HCT116 (cell line): ENCODE data around the gene CORO2A. TPM values are rescaled to one million over a fixed set of nuclear protein-coding genes. Genes with fewer than 3 reads are reported as not detected.

Experiments
- ATAC-seq: fragments of 200-7000 bp; cut with Tn5 transposase; 2 replicates; pipeline ENCODE4 v1.9.1; 2020; ENCODE audit warnings: mild to moderate bottlenecking, moderate library complexity
- BruUV-seq: library from RNA; stranded (reverse); fragments of 400-500 nt; replicated peaks from 2 replicates; lab custom pipeline; 2021; lab: Mats Ljungman, UMichigan
- CTCF ChIA-PET: fragments of 300-600 bp; sonication (Branson Sonifier 250); formaldehyde crosslinking; loops from one replicate; lab custom pipeline; 2021; ENCODE audit warnings: antibody characterized with exemption; lab: Charles Lee
- POLR2A ChIA-PET: fragments of 300-600, 350-600 bp; sonication (Branson Sonifier 250); formaldehyde crosslinking; loops from one replicate; lab custom pipeline; 2021; ENCODE audit warnings: antibody characterized with exemption; lab: Charles Lee
- RAD21 ChIA-PET, 2 experiments: fragments of 300-600 bp; sonication (Branson Sonifier 250); formaldehyde crosslinking; loops; one replicate each; lab custom pipeline; 2023; ENCODE audit warnings: low total read pairs in 2 of 2; ENCODE audit not compliant: uncharacterized antibody in 2 of 2, unreplicated experiment in 2 of 2, low non-redundant PET in 1 of 2; lab: Charles Lee
- DNase-seq: peaks from one replicate; pipeline ENCODE4 v3.0.0-alpha.2; 2010; ENCODE audit warnings: low read depth, low spot score
- H2AFZ ChIP-seq: fragments of 200-600 bp; shearing (Covaris generic), sonication (generic); 2 replicates; pipeline ENCODE4 v1.6.1; 2017; ENCODE audit warnings: low read depth, mixed run types, mixed read lengths, antibody characterized with exemption, low read length; ENCODE audit not compliant: poor library complexity, severe bottlenecking
- H3K27ac ChIP-seq: 2 replicates; pipeline ENCODE4 v1.5.1; 2012; ENCODE audit warnings: low read depth, low read length
- H3K27me3 ChIP-seq: fragments of 200-600 bp; sonication (generic); 2 replicates; pipeline ENCODE4 v1.6.1; 2016; ENCODE audit warnings: mixed run types, low read length, mixed read lengths; ENCODE audit not compliant: insufficient read depth
- H3K36me3 ChIP-seq, 2 experiments: fragments of 200-500 bp in 1 of 2; fragments of 200-600 bp in 1 of 2; sonication (Bioruptor generic) in 1 of 2; sonication (generic) in 1 of 2; 2 replicates each; pipeline versions ENCODE4 v1.5.1 to v1.6.1; 2014 to 2016; ENCODE audit warnings: low read length in 2 of 2, inconsistent platforms in 1 of 2, mixed read lengths in 1 of 2, mixed run types in 1 of 2; ENCODE audit not compliant: insufficient read depth in 2 of 2, control insufficient read depth in 1 of 2
- H3K4me1 ChIP-seq, 2 experiments: fragments of 200-600 bp in 1 of 2; sonication (generic) in 1 of 2; 2 replicates each; pipeline versions ENCODE4 v1.5.1 to v1.6.1; 2012 to 2017; ENCODE audit warnings: low read length in 2 of 2, inconsistent platforms in 1 of 2, mild to moderate bottlenecking in 1 of 2, mixed read lengths in 1 of 2, mixed run types in 1 of 2, moderate library complexity in 1 of 2; ENCODE audit not compliant: insufficient read depth in 2 of 2, control insufficient read depth in 1 of 2
- H3K4me2 ChIP-seq: fragments of 200-600 bp; sonication (generic); 2 replicates; pipeline ENCODE4 v1.6.1; 2017; ENCODE audit warnings: mixed run types, low read length, mixed read lengths
- H3K4me3 ChIP-seq, 2 experiments: fragments of 200-600 bp in 1 of 2; sonication (generic) in 1 of 2; replicated peaks in 1 of 2; 2 replicates each; pipeline ENCODE4 v1.5.1; 2011 to 2016; ENCODE audit warnings: low read length in 2 of 2, control low read depth in 1 of 2, low read depth in 1 of 2, mild to moderate bottlenecking in 1 of 2, mixed read lengths in 1 of 2, mixed run types in 1 of 2
- H3K79me2 ChIP-seq: fragments of 200-600 bp; sonication (generic); 2 replicates; pipeline ENCODE4 v1.6.1; 2017; ENCODE audit warnings: mild to moderate bottlenecking, mixed run types, low read length, moderate library complexity, mixed read lengths; ENCODE audit not compliant: insufficient read depth
- H3K9ac ChIP-seq: fragments of 200-600 bp; sonication (generic); 2 replicates; pipeline ENCODE4 v1.6.1; 2016; ENCODE audit warnings: low read length, mixed read lengths
- H3K9me2 ChIP-seq: fragments of 200-600 bp; sonication (generic), shearing (Covaris generic); 2 replicates; pipeline ENCODE4 v1.6.1; 2017; ENCODE audit warnings: mixed run types, mild to moderate bottlenecking, moderate library complexity; ENCODE audit not compliant: insufficient read depth
- H3K9me3 ChIP-seq, 2 experiments: fragments of 200-500 bp in 1 of 2; fragments of 200-600 bp in 1 of 2; sonication (Bioruptor generic) in 1 of 2; sonication (generic) in 1 of 2; 2 replicates each; pipeline ENCODE4 v1.6.1; 2014 to 2017; ENCODE audit warnings: low read length in 2 of 2, mixed read lengths in 2 of 2, inconsistent platforms in 1 of 2, low read depth in 1 of 2, mild to moderate bottlenecking in 1 of 2, mixed run types in 1 of 2, moderate library complexity in 1 of 2; ENCODE audit not compliant: control insufficient read depth in 1 of 2, insufficient read depth in 1 of 2
- H4K20me1 ChIP-seq: fragments of 200-600 bp; sonication (generic), shearing (Covaris generic); 2 replicates; pipeline ENCODE4 v1.6.1; 2017; ENCODE audit warnings: mixed run types, mild to moderate bottlenecking, moderate library complexity; ENCODE audit not compliant: insufficient read depth
- ATF3 ChIP-seq: IDR thresholded peaks from 2 replicates; pipeline ENCODE4 v1.6.1; 2012
- CBX3 ChIP-seq: IDR thresholded peaks from 2 replicates; pipeline ENCODE4 v1.6.1; 2012; ENCODE audit warnings: low read depth
- CEBPB ChIP-seq: IDR thresholded peaks from 2 replicates; pipeline ENCODE4 v1.6.1; 2012; ENCODE audit warnings: low read depth
- CTCF ChIP-seq, 3 experiments: fragments of 200-600 bp in 1 of 3; sonication (generic) in 1 of 3; IDR thresholded peaks in 2 of 3; conservative IDR thresholded peaks in 1 of 3; 2 replicates each; pipeline ENCODE4 v1.5.1; 2012 to 2017; ENCODE audit warnings: low read depth in 2 of 3, low read length in 2 of 3, antibody characterized with exemption in 1 of 3, borderline replicate concordance in 1 of 3, control low read depth in 1 of 3, mild to moderate bottlenecking in 1 of 3, mixed read lengths in 1 of 3, mixed run types in 1 of 3, moderate library complexity in 1 of 3; ENCODE audit not compliant: insufficient read depth in 1 of 3
- ELF1 ChIP-seq: IDR thresholded peaks from 2 replicates; pipeline ENCODE4 v1.6.1; 2012; ENCODE audit warnings: low read depth, borderline replicate concordance
- EZH2phosphoT487 ChIP-seq: fragments of 200-600 bp; IDR thresholded peaks from 2 replicates; pipeline ENCODE4 v1.6.1; 2018; ENCODE audit warnings: antibody characterized with exemption, borderline replicate concordance
- MAX ChIP-seq: IDR thresholded peaks from 2 replicates; pipeline ENCODE4 v1.6.1; 2012
- POLR2A ChIP-seq: IDR thresholded peaks from 2 replicates; pipeline ENCODE4 v1.7.0; 2011; ENCODE audit warnings: borderline replicate concordance; ENCODE audit not compliant: insufficient read depth, insufficient read length; ENCODE audit errors: extremely low read depth
- RAD21 ChIP-seq: IDR thresholded peaks from 2 replicates; pipeline ENCODE4 v1.6.1; 2012; ENCODE audit warnings: low read depth, mild to moderate bottlenecking
- REST ChIP-seq: IDR thresholded peaks from 2 replicates; pipeline ENCODE4 v1.6.1; 2012; ENCODE audit warnings: low read depth
- SIN3A ChIP-seq: IDR thresholded peaks from 2 replicates; pipeline ENCODE4 v1.6.1; 2012; ENCODE audit warnings: low read depth
- SP1 ChIP-seq: IDR thresholded peaks from 2 replicates; pipeline ENCODE4 v1.6.1; 2012; ENCODE audit warnings: low read depth
- intact Hi-C: fragments of 100-400 bp; cut with micrococcal nuclease; formaldehyde crosslinking; loops from 2 replicates; pipeline ENCODE4 v1.10.0; 2022
- total RNA-seq: library from RNA; stranded (reverse); gene quantifications from one replicate; pipeline ENCODE4 v1.2.1, GENCODE V29; 2021; ENCODE audit not compliant: unreplicated experiment

The CORO2A gene
- total RNA-seq, 1 experiment from 2014 or later = 5.7 TPM

- no peak overlapping the region for H3K27ac ChIP-seq
- no peaks in the 10 kb centered on the region for H3K9me2 ChIP-seq
- H2AFZ ChIP-seq = no peak overlapping the region
- H3K9me3 ChIP-seq = no peaks in the 10 kb centered on the region
- H3K4me1 ChIP-seq = peaks cover 32 to 42% of the 10 kb centered on the region in 2 experiments
- BruUV-seq = no TSS peak
- ChIA-PET POLR2A (no interaction called here), RAD21 (no interaction called here), CTCF (no interaction called here)
- H3K9ac ChIP-seq = no peak overlapping the region
- no peaks in the 10 kb centered on the region for H4K20me1 ChIP-seq
- H3K27me3 ChIP-seq = no peaks in the 10 kb centered on the region
- intact Hi-C loops = no loop called here
- DNase-seq = no peak
- peaks cover 2 to 10% of the 10 kb centered on the region in 2 experiments; a peak in 1 of 4 replicates for H3K36me3 ChIP-seq
- no peak overlapping the region for H3K4me2 ChIP-seq
- no peaks in the 10 kb centered on the region for H3K79me2 ChIP-seq
- no peak for TF ChIP-seq EZH2phosphoT487
- no peak for TF ChIP-seq SIN3A
- no peak for TF ChIP-seq ELF1
- no peak for TF ChIP-seq RAD21
- no peak for TF ChIP-seq ATF3
- no peak for TF ChIP-seq SP1
- TF ChIP-seq CEBPB = no peak
- no peak for TF ChIP-seq POLR2A
- TF ChIP-seq MAX = no peak
- TF ChIP-seq CTCF (IDR thresholded peaks at IDR 0.05 in 2 of 3, conservative IDR thresholded peaks at IDR 0.05 in 1 of 3; ENCODE audit: borderline replicate concordance in 1 of 3, insufficient read depth in 1 of 3, low read depth in 2 of 3, low read length in 2 of 3) = no peak
- TF ChIP-seq REST = no peak
- no peak for TF ChIP-seq CBX3
- no peak overlapping the region for H3K4me3 ChIP-seq
- no peak for ATAC-seq
Observed at GRCh38 chr9:98226957-98227356, 34.5 kb upstream of the CORO2A start.
